H9 (cell line): ENCODE data around the gene DIAPH3. TPM values are rescaled to one million over a fixed set of nuclear protein-coding genes. Genes with fewer than 3 reads are reported as not detected.

Experiments used
- DNase-seq: peaks from one replicate; pipeline ENCODE4 v3.0.0-alpha.2; 2017
- H2AFZ ChIP-seq: one replicate; pipeline ENCODE4 v1.6.1; 2013; ENCODE audit warnings: mild to moderate bottlenecking, low read length, control low read depth, moderate library complexity
- H2AK5ac ChIP-seq: 2 replicates; pipeline ENCODE4 v1.6.1; 2013; ENCODE audit warnings: low read length, control low read depth, mixed read lengths; ENCODE audit not compliant: insufficient read length
- H2BK120ac ChIP-seq: one replicate; pipeline ENCODE4 v1.6.1; 2013; ENCODE audit warnings: low read depth, mild to moderate bottlenecking, low read length, control low read depth, inconsistent platforms; ENCODE audit not compliant: poor library complexity, severe bottlenecking
- H2BK12ac ChIP-seq: 2 replicates; pipeline ENCODE4 v1.6.1; 2013; ENCODE audit warnings: low read length, control low read depth, mixed read lengths, low read depth; ENCODE audit not compliant: insufficient read length
- H2BK15ac ChIP-seq: 2 replicates; pipeline ENCODE4 v1.6.1; 2013; ENCODE audit warnings: low read depth, low read length, control low read depth
- H2BK20ac ChIP-seq: one replicate; pipeline ENCODE4 v1.6.1; 2013; ENCODE audit warnings: low read depth, mild to moderate bottlenecking, low read length, control low read depth, inconsistent platforms; ENCODE audit not compliant: poor library complexity, severe bottlenecking
- H2BK5ac ChIP-seq: 2 replicates; pipeline ENCODE4 v1.6.1; 2013; ENCODE audit warnings: low read length, control low read depth, mixed read lengths; ENCODE audit not compliant: insufficient read length
- H3K14ac ChIP-seq: 2 replicates; pipeline ENCODE4 v1.6.1; 2013; ENCODE audit warnings: low read length, control low read depth; ENCODE audit not compliant: insufficient read depth
- H3K18ac ChIP-seq: 2 replicates; pipeline ENCODE4 v1.6.1; 2013; ENCODE audit warnings: low read depth, mild to moderate bottlenecking, mixed read lengths, low read length, control low read depth; ENCODE audit not compliant: insufficient read length
- H3K23ac ChIP-seq: 2 replicates; pipeline ENCODE4 v1.6.1; 2013; ENCODE audit warnings: low read length, control low read depth, mixed read lengths, low read depth; ENCODE audit not compliant: insufficient read length
- H3K23me2 ChIP-seq: 2 replicates; pipeline ENCODE4 v1.6.1; 2013; ENCODE audit warnings: low read depth, mild to moderate bottlenecking, mixed read lengths, low read length, control low read depth; ENCODE audit not compliant: insufficient read length, poor library complexity, severe bottlenecking
- H3K27ac ChIP-seq: 2 replicates; pipeline ENCODE4 v1.5.1; 2013; ENCODE audit warnings: low read length, control low read depth, mixed read lengths, low read depth; ENCODE audit not compliant: insufficient read length
- H3K27me3 ChIP-seq: 2 replicates; pipeline ENCODE4 v1.6.1; 2013; ENCODE audit warnings: low read length, control low read depth, inconsistent platforms; ENCODE audit not compliant: insufficient read depth
- H3K4ac ChIP-seq: 2 replicates; pipeline ENCODE4 v1.6.1; 2013; ENCODE audit warnings: low read depth, mild to moderate bottlenecking, control low read depth, inconsistent platforms, low read length, moderate library complexity
- H3K4me1 ChIP-seq: 2 replicates; pipeline ENCODE4 v1.6.1; 2013; ENCODE audit warnings: low read length, control low read depth, inconsistent platforms; ENCODE audit not compliant: insufficient read depth
- H3K4me2 ChIP-seq: 2 replicates; pipeline ENCODE4 v1.6.1; 2013; ENCODE audit warnings: low read length, control low read depth, mixed read lengths; ENCODE audit not compliant: insufficient read length, insufficient read depth
- H3K56ac ChIP-seq: 2 replicates; pipeline ENCODE4 v1.6.1; 2013; ENCODE audit warnings: low read depth, mild to moderate bottlenecking, mixed read lengths, low read length, control low read depth; ENCODE audit not compliant: insufficient read length
- H3K79me1 ChIP-seq: 2 replicates; pipeline ENCODE4 v1.6.1; 2013; ENCODE audit warnings: low read depth, mild to moderate bottlenecking, moderate library complexity, low read length, control low read depth, inconsistent platforms; ENCODE audit not compliant: insufficient read depth, poor library complexity, severe bottlenecking
- H3K79me2 ChIP-seq: 2 replicates; pipeline ENCODE4 v1.6.1; 2013; ENCODE audit warnings: low read length, control low read depth, inconsistent platforms; ENCODE audit not compliant: insufficient read depth
- H3K9ac ChIP-seq: 2 replicates; pipeline ENCODE4 v1.6.1; 2013; ENCODE audit warnings: low read length, control low read depth, mixed read lengths; ENCODE audit not compliant: insufficient read length; ENCODE audit errors: extremely low read depth
- H3K9me3 ChIP-seq: one replicate; pipeline ENCODE4 v1.6.1; 2013; ENCODE audit warnings: low read depth, low read length, inconsistent platforms; ENCODE audit not compliant: control insufficient read depth
- H3T11ph ChIP-seq: one replicate; pipeline ENCODE4 v1.6.1; 2013; ENCODE audit warnings: mild to moderate bottlenecking, low read length, control low read depth, inconsistent platforms
- H4K20me1 ChIP-seq: one replicate; pipeline ENCODE4 v1.6.1; 2013; ENCODE audit not compliant: control insufficient read depth, insufficient read length, insufficient read depth
- H4K5ac ChIP-seq: 2 replicates; pipeline ENCODE4 v1.6.1; 2013; ENCODE audit warnings: low read depth, mild to moderate bottlenecking, mixed read lengths, low read length, control low read depth; ENCODE audit not compliant: insufficient read length
- H4K8ac ChIP-seq: replicated peaks from 2 replicates; pipeline ENCODE4 v1.6.1; 2013; ENCODE audit warnings: low read length, control low read depth, mixed read lengths, low read depth; ENCODE audit not compliant: insufficient read length
- H4K91ac ChIP-seq: 2 replicates; pipeline ENCODE4 v1.6.1; 2013; ENCODE audit warnings: low read depth, mild to moderate bottlenecking, moderate library complexity, mixed read lengths, low read length, control low read depth; ENCODE audit not compliant: insufficient read length
- H3K27ac Mint-ChIP-seq, 3 experiments: 2 replicates in 2 of 3; 3 replicates in 1 of 3; pipeline ENCODE4 v1.8.0; 2020 to 2021; ENCODE audit warnings: mixed read lengths in 3 of 3, mild to moderate bottlenecking in 1 of 3, moderate library complexity in 1 of 3
- H3K27me3 Mint-ChIP-seq: 2 replicates; pipeline ENCODE4 v1.8.0; 2021; ENCODE audit warnings: low read depth, mild to moderate bottlenecking, moderate library complexity, mixed read lengths
- H3K36me3 Mint-ChIP-seq, 3 experiments: 2 replicates in 2 of 3; 3 replicates in 1 of 3; pipeline ENCODE4 v1.8.0; 2020 to 2021; ENCODE audit warnings: low read depth in 3 of 3, mixed read lengths in 3 of 3; ENCODE audit not compliant: insufficient read depth in 1 of 3
- H3K4me1 Mint-ChIP-seq, 2 experiments: 2 replicates each; pipeline ENCODE4 v1.8.0; 2020; ENCODE audit warnings: mixed read lengths in 2 of 2
- H3K4me3 Mint-ChIP-seq, 2 experiments: 2 replicates in 1 of 2; 3 replicates in 1 of 2; pipeline ENCODE4 v1.8.0; 2020 to 2021; ENCODE audit warnings: mild to moderate bottlenecking in 2 of 2, mixed read lengths in 2 of 2, moderate library complexity in 1 of 2
- H3K9me3 Mint-ChIP-seq, 2 experiments: 2 replicates in 1 of 2; 3 replicates in 1 of 2; pipeline ENCODE4 v1.8.0; 2020; ENCODE audit warnings: mild to moderate bottlenecking in 2 of 2, mixed read lengths in 2 of 2, moderate library complexity in 1 of 2
- WGBS: extraction: QIAGEN DNeasy Blood & Tissue Kit; methylation state at CpG from one replicate; pipeline ENCODE4 v1.1.7; 2013; ENCODE audit warnings: missing lambda C conversion rate, low lambda C conversion rate, mixed read lengths; ENCODE audit not compliant: insufficient read length; ENCODE audit errors: extremely low coverage; 5-methylcytosine and 5-hydroxymethylcytosine counted together
- total RNA-seq: library from RNA; stranded (reverse); gene quantifications from 2 replicates; pipeline ENCODE4 v1.2.1, GENCODE V29; 2021
- TF ChIP-seq, protein P1 (sequence below): fragments of 200-600 bp; sonication (generic); conservative IDR thresholded peaks from 3 replicates; pipeline ENCODE4 v1.8.0; 2021; ENCODE audit warnings: antibody characterized with exemption, mild to moderate bottlenecking

Gene DIAPH3
- total RNA-seq, 1 experiment from 2014 or later = 23.1 TPM

DNA sequence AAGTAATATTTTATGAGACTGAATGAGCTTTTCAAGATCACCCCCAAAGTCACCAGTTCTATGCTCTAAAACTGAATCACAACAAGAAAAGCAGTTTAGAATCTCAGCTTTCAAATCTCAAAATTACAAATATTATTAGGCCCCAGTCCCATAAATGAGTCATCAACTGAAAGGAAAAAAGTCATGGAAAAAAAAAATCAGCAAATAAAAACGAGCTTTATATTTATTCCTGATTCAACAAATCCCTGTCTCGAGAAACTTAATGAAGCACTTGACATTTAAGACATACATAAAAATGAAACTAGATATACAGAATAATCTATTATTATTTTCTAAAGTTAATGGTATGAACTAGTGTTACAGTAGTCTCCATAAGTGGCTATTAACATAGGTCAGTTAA, 203.0 kb downstream of the DIAPH3 start:
- H3K4me1 Mint-ChIP-seq = peaks cover 0 to 5% of the 10 kb centered on the region in 2 experiments; a peak in 2 of 4 replicates
- no peak overlapping the region for H3K14ac ChIP-seq
- H2AFZ ChIP-seq = no peak overlapping the region
- no peak overlapping the region for H3K27ac ChIP-seq
- H2BK20ac ChIP-seq = no peak overlapping the region
- H4K91ac ChIP-seq = no peak overlapping the region
- H2BK15ac ChIP-seq = no peak overlapping the region
- no peak overlapping the region for H3K4me2 ChIP-seq
- no peaks in the 10 kb centered on the region for H3K4me1 ChIP-seq
- no peak overlapping the region for H2AK5ac ChIP-seq
- H3K18ac ChIP-seq = no peak overlapping the region
- no peak overlapping the region for H4K5ac ChIP-seq
- no CpG with 5 or more reads among the region's 2 CpGs for WGBS
- no peak overlapping the region for H3K56ac ChIP-seq
- no peak for DNase-seq
- no peaks in the 10 kb centered on the region for H3K9me3 ChIP-seq
- no peaks in the 10 kb centered on the region for H3K23me2 ChIP-seq
- H3K27ac Mint-ChIP-seq = no peak overlapping the region; a peak in 2 of 7 replicates
- peaks cover 17 to 30% (median 22%) of the 10 kb centered on the region in 3 experiments for H3K36me3 Mint-ChIP-seq
- no peaks in the 10 kb centered on the region for H3K79me2 ChIP-seq
- no peak overlapping the region for H3T11ph ChIP-seq
- no peaks in the 10 kb centered on the region for H3K27me3 Mint-ChIP-seq
- no peaks in the 10 kb centered on the region for H3K79me1 ChIP-seq
- H3K9ac ChIP-seq = no peak overlapping the region
- TF ChIP-seq, protein P1, sequence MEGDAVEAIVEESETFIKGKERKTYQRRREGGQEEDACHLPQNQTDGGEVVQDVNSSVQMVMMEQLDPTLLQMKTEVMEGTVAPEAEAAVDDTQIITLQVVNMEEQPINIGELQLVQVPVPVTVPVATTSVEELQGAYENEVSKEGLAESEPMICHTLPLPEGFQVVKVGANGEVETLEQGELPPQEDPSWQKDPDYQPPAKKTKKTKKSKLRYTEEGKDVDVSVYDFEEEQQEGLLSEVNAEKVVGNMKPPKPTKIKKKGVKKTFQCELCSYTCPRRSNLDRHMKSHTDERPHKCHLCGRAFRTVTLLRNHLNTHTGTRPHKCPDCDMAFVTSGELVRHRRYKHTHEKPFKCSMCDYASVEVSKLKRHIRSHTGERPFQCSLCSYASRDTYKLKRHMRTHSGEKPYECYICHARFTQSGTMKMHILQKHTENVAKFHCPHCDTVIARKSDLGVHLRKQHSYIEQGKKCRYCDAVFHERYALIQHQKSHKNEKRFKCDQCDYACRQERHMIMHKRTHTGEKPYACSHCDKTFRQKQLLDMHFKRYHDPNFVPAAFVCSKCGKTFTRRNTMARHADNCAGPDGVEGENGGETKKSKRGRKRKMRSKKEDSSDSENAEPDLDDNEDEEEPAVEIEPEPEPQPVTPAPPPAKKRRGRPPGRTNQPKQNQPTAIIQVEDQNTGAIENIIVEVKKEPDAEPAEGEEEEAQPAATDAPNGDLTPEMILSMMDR = no peak
- no peak overlapping the region for H2BK120ac ChIP-seq
- no peak overlapping the region for H3K4ac ChIP-seq
- no peaks in the 10 kb centered on the region for H3K27me3 ChIP-seq
- H4K20me1 ChIP-seq = no peaks in the 10 kb centered on the region
- no peak overlapping the region for H2BK12ac ChIP-seq
- H2BK5ac ChIP-seq = no peak overlapping the region
- peaks cover 2 to 6% of the 10 kb centered on the region in 2 experiments; a peak in 1 of 5 replicates for H3K9me3 Mint-ChIP-seq
- no peak overlapping the region for H3K4me3 Mint-ChIP-seq
- no peak overlapping the region for H3K23ac ChIP-seq
- no peak overlapping the region for H4K8ac ChIP-seq
